GM12878 (cell line): ENCODE results near the gene RNF149. TPM values are rescaled to one million over a fixed set of nuclear protein-coding genes. Genes with fewer than 3 reads are reported as not detected.

Source experiments
- ASH2L ChIP-seq: fragments of 300-600, 200-600 bp; sonication (generic); IDR thresholded peaks from 2 replicates; pipeline ENCODE4 v1.6.1; 2017; ENCODE audit warnings: low read depth, mild to moderate bottlenecking, borderline replicate concordance
- CHD2 ChIP-seq: IDR thresholded peaks from 2 replicates; pipeline ENCODE4 v1.6.1; 2011; ENCODE audit warnings: low read depth, low read length, improper control_type of control experiment, borderline replicate concordance
- CREB1 ChIP-seq: IDR thresholded peaks from 2 replicates; pipeline ENCODE4 v1.6.1; 2012; ENCODE audit warnings: low read depth, mild to moderate bottlenecking, inconsistent platforms
- EP300 ChIP-seq, 2 experiments: fragments of 150-350 bp in 1 of 2; IDR thresholded peaks; 2 replicates each; pipeline ENCODE4 v1.6.1; 2011 to 2012; ENCODE audit warnings: low read depth in 2 of 2, low read length in 2 of 2, borderline replicate concordance in 1 of 2, improper control_type of control experiment in 1 of 2, inconsistent platforms in 1 of 2; ENCODE audit not compliant: control insufficient read depth in 1 of 2
- FOXK2 ChIP-seq: fragments of 450-650 bp; IDR thresholded peaks from 2 replicates; pipeline ENCODE4 v1.6.1; 2017; ENCODE audit warnings: mild to moderate bottlenecking, moderate library complexity
- HDAC6 ChIP-seq: fragments of 200-600 bp; sonication (generic); IDR thresholded peaks from one replicate; pipeline ENCODE4 v1.8.0; 2017; ENCODE audit warnings: antibody characterized with exemption; ENCODE audit not compliant: unreplicated experiment
- JUNB ChIP-seq: IDR thresholded peaks from 2 replicates; pipeline ENCODE4 v1.6.1; 2016; ENCODE audit warnings: antibody characterized with exemption, mild to moderate bottlenecking
- JUND ChIP-seq: IDR thresholded peaks from 2 replicates; pipeline ENCODE4 v1.6.1; 2012; ENCODE audit warnings: low read depth, mild to moderate bottlenecking, low read length, improper control_type of control experiment, moderate library complexity
- KLF5 ChIP-seq: fragments of 450-650 bp; IDR thresholded peaks from 2 replicates; pipeline ENCODE4 v1.6.1; 2014; ENCODE audit warnings: mild to moderate bottlenecking; ENCODE audit not compliant: partially characterized antibody
- LARP7 ChIP-seq: fragments of 450-650 bp; IDR thresholded peaks from 2 replicates; pipeline ENCODE4 v1.6.1; 2017; ENCODE audit warnings: mild to moderate bottlenecking
- MEF2B ChIP-seq: fragments of 450-650 bp; IDR thresholded peaks from 2 replicates; pipeline ENCODE4 v1.6.1; 2018; ENCODE audit warnings: mild to moderate bottlenecking, moderate library complexity; ENCODE audit not compliant: partially characterized antibody, poor library complexity, severe bottlenecking
- NBN ChIP-seq: fragments of 450-650 bp; IDR thresholded peaks from 2 replicates; pipeline ENCODE4 v1.6.1; 2016
- NR2C1 ChIP-seq: fragments of 450-650 bp; IDR thresholded peaks from 2 replicates; pipeline ENCODE4 v1.6.1; 2017; ENCODE audit warnings: antibody characterized with exemption, mild to moderate bottlenecking, moderate library complexity
- NR2F1 ChIP-seq: fragments of 450-650 bp; conservative IDR thresholded peaks from 2 replicates; pipeline ENCODE4 v1.6.1; 2017; ENCODE audit warnings: mild to moderate bottlenecking
- RELA ChIP-seq: fragments of 450-650 bp; IDR thresholded peaks from 2 replicates; pipeline ENCODE4 v1.8.0; 2014; ENCODE audit warnings: borderline replicate concordance; ENCODE audit not compliant: partially characterized antibody
- ZNF217 ChIP-seq: fragments of 450-650 bp; IDR thresholded peaks from 2 replicates; pipeline ENCODE4 v1.6.1; 2017; ENCODE audit warnings: antibody characterized with exemption, mild to moderate bottlenecking
- ZNF687 ChIP-seq: fragments of 450-650 bp; IDR thresholded peaks from 2 replicates; pipeline ENCODE4 v1.6.1; 2017; ENCODE audit warnings: mild to moderate bottlenecking, moderate library complexity
- polyA plus RNA-seq, 11 experiments: library from polyadenylated mRNA; depleted of rRNA in 4 of 11; unstranded in 6 of 11; stranded (reverse) in 5 of 11; fragments of >200 nt; fragmentation: Nextera tagmentation in 4 of 11; fragmentation: Illumina TruSeq in 1 of 11; extraction: Ambion mirVana in 4 of 11; extraction: Trizol in 1 of 11; gene quantifications; 1 replicate in 1 of 11; 2 replicates in 10 of 11; pipeline versions ENCODE4 v1.2.1 to v1.2.3, GENCODE V29; 2011 to 2016; ENCODE audit warnings: inconsistent platforms in 2 of 11, missing spikeins in 2 of 11, low read depth in 1 of 11
- total RNA-seq, 4 experiments: library from RNA; depleted of rRNA in 3 of 4; stranded (reverse); fragments of >200 nt in 3 of 4; fragmentation: Illumina TruSeq in 1 of 4; extraction: Trizol in 1 of 4; gene quantifications; 2 replicates each; pipeline versions ENCODE4 v1.2.1 to v1.2.3, GENCODE V29; 2013 to 2021
- TF ChIP-seq, protein P1 (sequence below): fragments of 450-650 bp; formaldehyde crosslinking; IDR thresholded peaks from 2 replicates; pipeline ENCODE4 v1.5.0; 2022; ENCODE audit warnings: mild to moderate bottlenecking, missing genetic modification characterization
- TF ChIP-seq, protein P2 (sequence below): fragments of 450-650 bp; formaldehyde crosslinking; IDR thresholded peaks from 2 replicates; pipeline ENCODE4 v1.4.0; 2020; ENCODE audit warnings: mild to moderate bottlenecking, moderate library complexity

RNF149 gene
- total and polyA plus RNA-seq, 10 of the 15 experiments (the other 5 are each of a cell fraction or from before 2014, with no cell fraction given): 5.2 to 38.4 (median 16.3) TPM

- TF ChIP-seq ZNF687 (0 out of 2 replicates have a peak, but pooled peaks have one; percentile 68), ASH2L (no peak), CHD2 (peak; percentile 21; the same call in 1 of the 2 replicates), NR2C1 (no peak), JUNB (no peak), RELA (no peak), MEF2B (no peak), FOXK2 (no peak), JUND (no peak), ZNF217 (peak; percentile 31; the same call in 1 of the 2 replicates), HDAC6 (peak; percentile 24), NBN (peak; percentile 48), NR2F1 (0 out of 2 replicates have a peak, but pooled peaks have one; percentile 30), LARP7 (peak; percentile 56), EP300 (IDR thresholded peaks at IDR 0.05; ENCODE audit: borderline replicate concordance in 1 of 2, control insufficient read depth in 1 of 2, low read depth in 2 of 2, low read length in 2 of 2) (0 out of 4 replicates have a peak, but pooled peaks of 1 of the 2 experiments have one; percentile 5), CREB1 (no peak), KLF5 (peak; percentile 16)
- TF ChIP-seq, protein P1, sequence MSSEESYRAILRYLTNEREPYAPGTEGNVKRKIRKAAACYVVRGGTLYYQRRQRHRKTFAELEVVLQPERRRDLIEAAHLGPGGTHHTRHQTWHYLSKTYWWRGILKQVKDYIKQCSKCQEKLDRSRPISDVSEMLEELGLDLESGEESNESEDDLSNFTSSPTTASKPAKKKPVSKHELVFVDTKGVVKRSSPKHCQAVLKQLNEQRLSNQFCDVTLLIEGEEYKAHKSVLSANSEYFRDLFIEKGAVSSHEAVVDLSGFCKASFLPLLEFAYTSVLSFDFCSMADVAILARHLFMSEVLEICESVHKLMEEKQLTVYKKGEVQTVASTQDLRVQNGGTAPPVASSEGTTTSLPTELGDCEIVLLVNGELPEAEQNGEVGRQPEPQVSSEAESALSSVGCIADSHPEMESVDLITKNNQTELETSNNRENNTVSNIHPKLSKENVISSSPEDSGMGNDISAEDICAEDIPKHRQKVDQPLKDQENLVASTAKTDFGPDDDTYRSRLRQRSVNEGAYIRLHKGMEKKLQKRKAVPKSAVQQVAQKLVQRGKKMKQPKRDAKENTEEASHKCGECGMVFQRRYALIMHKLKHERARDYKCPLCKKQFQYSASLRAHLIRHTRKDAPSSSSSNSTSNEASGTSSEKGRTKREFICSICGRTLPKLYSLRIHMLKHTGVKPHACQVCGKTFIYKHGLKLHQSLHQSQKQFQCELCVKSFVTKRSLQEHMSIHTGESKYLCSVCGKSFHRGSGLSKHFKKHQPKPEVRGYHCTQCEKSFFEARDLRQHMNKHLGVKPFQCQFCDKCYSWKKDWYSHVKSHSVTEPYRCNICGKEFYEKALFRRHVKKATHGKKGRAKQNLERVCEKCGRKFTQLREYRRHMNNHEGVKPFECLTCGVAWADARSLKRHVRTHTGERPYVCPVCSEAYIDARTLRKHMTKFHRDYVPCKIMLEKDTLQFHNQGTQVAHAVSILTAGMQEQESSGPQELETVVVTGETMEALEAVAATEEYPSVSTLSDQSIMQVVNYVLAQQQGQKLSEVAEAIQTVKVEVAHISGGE: no peak
- TF ChIP-seq, protein P2, sequence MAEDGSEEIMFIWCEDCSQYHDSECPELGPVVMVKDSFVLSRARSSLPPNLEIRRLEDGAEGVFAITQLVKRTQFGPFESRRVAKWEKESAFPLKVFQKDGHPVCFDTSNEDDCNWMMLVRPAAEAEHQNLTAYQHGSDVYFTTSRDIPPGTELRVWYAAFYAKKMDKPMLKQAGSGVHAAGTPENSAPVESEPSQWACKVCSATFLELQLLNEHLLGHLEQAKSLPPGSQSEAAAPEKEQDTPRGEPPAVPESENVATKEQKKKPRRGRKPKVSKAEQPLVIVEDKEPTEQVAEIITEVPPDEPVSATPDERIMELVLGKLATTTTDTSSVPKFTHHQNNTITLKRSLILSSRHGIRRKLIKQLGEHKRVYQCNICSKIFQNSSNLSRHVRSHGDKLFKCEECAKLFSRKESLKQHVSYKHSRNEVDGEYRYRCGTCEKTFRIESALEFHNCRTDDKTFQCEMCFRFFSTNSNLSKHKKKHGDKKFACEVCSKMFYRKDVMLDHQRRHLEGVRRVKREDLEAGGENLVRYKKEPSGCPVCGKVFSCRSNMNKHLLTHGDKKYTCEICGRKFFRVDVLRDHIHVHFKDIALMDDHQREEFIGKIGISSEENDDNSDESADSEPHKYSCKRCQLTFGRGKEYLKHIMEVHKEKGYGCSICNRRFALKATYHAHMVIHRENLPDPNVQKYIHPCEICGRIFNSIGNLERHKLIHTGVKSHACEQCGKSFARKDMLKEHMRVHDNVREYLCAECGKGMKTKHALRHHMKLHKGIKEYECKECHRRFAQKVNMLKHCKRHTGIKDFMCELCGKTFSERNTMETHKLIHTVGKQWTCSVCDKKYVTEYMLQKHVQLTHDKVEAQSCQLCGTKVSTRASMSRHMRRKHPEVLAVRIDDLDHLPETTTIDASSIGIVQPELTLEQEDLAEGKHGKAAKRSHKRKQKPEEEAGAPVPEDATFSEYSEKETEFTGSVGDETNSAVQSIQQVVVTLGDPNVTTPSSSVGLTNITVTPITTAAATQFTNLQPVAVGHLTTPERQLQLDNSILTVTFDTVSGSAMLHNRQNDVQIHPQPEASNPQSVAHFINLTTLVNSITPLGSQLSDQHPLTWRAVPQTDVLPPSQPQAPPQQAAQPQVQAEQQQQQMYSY: no peak
Measured at GRCh38 chr2:101308432-101309210, at the start of gene RNF149 (continued).
